Esophagus squamous epithelium (tissue), 5 donors: Measurements from ENCODE around the gene IFRD2. TPM values are rescaled to one million over a fixed set of nuclear protein-coding genes. Genes with fewer than 3 reads are reported as not detected.
"Not testable (repeated sequence)": the region's sequence is repeated elsewhere in the genome, so short reads cannot be mapped to it uniquely, and the experiment has no call there.

Experiments
- DNase-seq: peaks from one replicate; lab custom pipeline; 2025; lab: John Stamatoyannopoulos, UW
- H3K27ac ChIP-seq, 4 donors: fragments of 200-600 bp; sonication (generic); one replicate each; pipeline ENCODE4 v1.5.1; 2016 to 2019; ENCODE audit warnings: mild to moderate bottlenecking in 1 of 4
- H3K27me3 ChIP-seq, 4 donors: fragments of 200-600 bp; sonication (generic); 1 replicate in 3 of 4; 2 replicates in 1 of 4; pipeline versions ENCODE4 v1.5.1 to v1.6.0; 2017 to 2021; ENCODE audit warnings: antibody characterized with exemption in 1 of 4
- H3K36me3 ChIP-seq, 3 donors: fragments of 200-600 bp; sonication (generic); one replicate each; pipeline ENCODE4 v1.5.1; 2016 to 2019
- H3K4me1 ChIP-seq, 3 donors: fragments of 200-600 bp; sonication (generic); one replicate each; pipeline ENCODE4 v1.5.1; 2017 to 2019
- H3K4me3 ChIP-seq, 4 donors: fragments of 200-600 bp; sonication (generic); 1 replicate in 3 of 4; 2 replicates in 1 of 4; pipeline ENCODE4 v1.5.1; 2016 to 2019; ENCODE audit warnings: mild to moderate bottlenecking in 2 of 4, moderate library complexity in 1 of 4
- H3K9me3 ChIP-seq, 3 donors: fragments of 200-600 bp; sonication (generic); one replicate each; pipeline ENCODE4 v1.5.1; 2016 to 2019
- CTCF ChIP-seq, 6 experiments: fragments of 450-650 bp in 4 of 6; fragments of 200-600 bp in 2 of 6; sonication (generic) in 2 of 6; IDR thresholded peaks; one replicate each; pipeline ENCODE4 v1.5.1; 2016 to 2019; ENCODE audit warnings: antibody characterized with exemption in 6 of 6, mild to moderate bottlenecking in 4 of 6, moderate library complexity in 4 of 6
- POLR2A ChIP-seq, 4 donors: fragments of 450-650 bp; IDR thresholded peaks; one replicate each; pipeline ENCODE4 v1.6.1; 2017; ENCODE audit warnings: antibody characterized with exemption in 4 of 4, mild to moderate bottlenecking in 4 of 4, moderate library complexity in 3 of 4
- WGBS, 2 donors: methylation state at CpG; one replicate each; pipeline ENCODE4 v1.1.5; 2018; 5-methylcytosine and 5-hydroxymethylcytosine counted together
- intact Hi-C: fragments of 100-400 bp; cut with DNase I; formaldehyde crosslinking; loops from one replicate; pipeline ENCODE4 v1.15.0; 2022
- total RNA-seq, 4 donors: library from RNA; depleted of rRNA; stranded (reverse); fragments of >200 nt; gene quantifications; one replicate each; pipeline ENCODE4 v1.1.0, GENCODE V29; 2016
- donor health status: DM: yes; HTN: yes; CAD: no.

Gene IFRD2
- total RNA-seq, 4 donors from 2014 or later = 49.0 to 100 (median 72.9) TPM

GRCh38 chr3:50286322-50287227, 5.7 kb downstream of the IFRD2 start:
- no peak for DNase-seq
- intact Hi-C loops = no loop called here
- H3K36me3 ChIP-seq = peaks cover 31 to 50% (median 32%) of the 10 kb centered on the region in 3 donors
- TF ChIP-seq CTCF (IDR thresholded peaks at IDR 0.05) (no peak), POLR2A (IDR thresholded peaks at IDR 0.05) (no peak)
- H3K27me3 ChIP-seq = no peaks in the 10 kb centered on the region
- H3K9me3 ChIP-seq = no peaks in the 10 kb centered on the region
- H3K27ac ChIP-seq = no peak overlapping the region
- H3K4me3 ChIP-seq = no peak overlapping the region
- WGBS, 2 donors = 81 to 82% methylated on average over 9 to 10 of the region's 28 CpGs
- peaks cover 8 to 17% (median 14%) of the 10 kb centered on the region in 3 donors for H3K4me1 ChIP-seq

- H3K36me3 ChIP-seq = peaks cover 18 to 34% (median 18%) of the 10 kb centered on the region in 3 donors
- DNase-seq, H3K27ac ChIP-seq, H3K9me3 ChIP-seq, H3K4me1 ChIP-seq, intact Hi-C loops, H3K4me3 ChIP-seq, H3K27me3 ChIP-seq: not testable (repeated sequence)
- 74 to 76% methylated on average over 5 to 6 of the region's 6 CpGs for WGBS, 2 donors
Measured at GRCh38 chr3:50284121-50284520, 8.1 kb downstream of the IFRD2 start.

- peaks cover 0 to 23% (median 7%) of the 10 kb centered on the region in 3 donors for H3K4me1 ChIP-seq
- intact Hi-C loops = loop anchor here (10.0 kb wide), 1 partner anchor 45 kb away; the partner anchor contains the start of genes HYAL2 and TUSC2
- no peaks in the 10 kb centered on the region for H3K9me3 ChIP-seq
- no peak for TF ChIP-seq POLR2A (IDR thresholded peaks at IDR 0.05)
- TF ChIP-seq CTCF (IDR thresholded peaks at IDR 0.05) = no peak
- 91 to 98% methylated on average over 6 of the region's 8 CpGs for whole genome bisulfite sequencing, 2 donors
- H3K27ac ChIP-seq = no peak overlapping the region
- peaks cover 0 to 27% (median 1%) of the 10 kb centered on the region in 4 donors for H3K27me3 ChIP-seq
- H3K4me3 ChIP-seq = no peak overlapping the region
- DNase-seq = no peak
- H3K36me3 ChIP-seq = no peaks in the 10 kb centered on the region
Measured at GRCh38 chr3:50279255-50280016, 12.8 kb downstream of the IFRD2 start.

GRCh38 chr3:50278880-50279224, 13.4 kb downstream of the IFRD2 start, which contains the start of gene LSMEM2:
LSMEM2 (plus strand) TSS chr3:50279087; CDS start chr3:50279114, 27 bp downstream.
- Histone ChIP-seq H3K27ac (no peak within 1 kb of the TSS), H3K4me1 (peaks cover 0 to 29% (median 12%) of the 10 kb centered on the region in 3 donors), H3K9me3 (no peaks in the 10 kb centered on the region), H3K4me3 (no peak within 1 kb of the TSS), H3K36me3 (no peaks in the 10 kb centered on the region), H3K27me3 (peaks cover 0 to 33% (median 1%) of the 10 kb centered on the region in 4 donors)
- no CpG with 5 or more reads among the region's 2 CpGs for WGBS, 2 donors
- TF ChIP-seq POLR2A (IDR thresholded peaks at IDR 0.05) (no peak), CTCF (IDR thresholded peaks at IDR 0.05) (no peak)
- no peak for DNase-seq
- intact Hi-C loops = loop anchor here (10.0 kb wide), 1 partner anchor 46 kb away; the partner anchor contains the start of genes HYAL2 and TUSC2

- no peaks in the 10 kb centered on the region for H3K9me3 ChIP-seq
- peaks cover 0 to 39% (median 3%) of the 10 kb centered on the region in 4 donors for H3K27me3 ChIP-seq
- no peaks in the 10 kb centered on the region for H3K36me3 ChIP-seq
- peaks cover 4 to 34% (median 18%) of the 10 kb centered on the region in 3 donors for H3K4me1 ChIP-seq
- no peak overlapping the region for H3K27ac ChIP-seq
- intact Hi-C loops = loop anchor here (10.0 kb wide), 1 partner anchor 46 kb away; the partner anchor contains the start of genes HYAL2 and TUSC2
- WGBS, 2 donors = 67 to 78% methylated on average over 3 to 4 of the region's 4 CpGs
- H3K4me3 ChIP-seq = no peak overlapping the region
- TF ChIP-seq CTCF (IDR thresholded peaks at IDR 0.05) (no peak), POLR2A (IDR thresholded peaks at IDR 0.05) (no peak)
- DNase-seq = no peak
Measured at GRCh38 chr3:50278123-50278879, 13.9 kb downstream of the IFRD2 start.
